Esophagus squamous epithelium (tissue), 5 donors: ENCODE results near the gene DDX11. TPM values are rescaled to one million over a fixed set of nuclear protein-coding genes. Genes with fewer than 3 reads are reported as not detected.
"Not testable (repeated sequence)": the region's sequence is repeated elsewhere in the genome, so short reads cannot be mapped to it uniquely, and the experiment has no call there.

ENCODE experiments used
- DNase-seq: peaks from one replicate; lab custom pipeline; 2025; lab: John Stamatoyannopoulos, UW
- H3K27ac ChIP-seq, 4 donors: fragments of 200-600 bp; sonication (generic); one replicate each; pipeline ENCODE4 v1.5.1; 2016 to 2019; ENCODE audit warnings: mild to moderate bottlenecking in 1 of 4
- H3K27me3 ChIP-seq, 4 donors: fragments of 200-600 bp; sonication (generic); 1 replicate in 3 of 4; 2 replicates in 1 of 4; pipeline versions ENCODE4 v1.5.1 to v1.6.0; 2017 to 2021; ENCODE audit warnings: antibody characterized with exemption in 1 of 4
- H3K36me3 ChIP-seq, 3 donors: fragments of 200-600 bp; sonication (generic); one replicate each; pipeline ENCODE4 v1.5.1; 2016 to 2019
- H3K4me1 ChIP-seq, 3 donors: fragments of 200-600 bp; sonication (generic); one replicate each; pipeline ENCODE4 v1.5.1; 2017 to 2019
- H3K4me3 ChIP-seq, 4 donors: fragments of 200-600 bp; sonication (generic); 1 replicate in 3 of 4; 2 replicates in 1 of 4; pipeline ENCODE4 v1.5.1; 2016 to 2019; ENCODE audit warnings: mild to moderate bottlenecking in 2 of 4, moderate library complexity in 1 of 4
- H3K9me3 ChIP-seq, 3 donors: fragments of 200-600 bp; sonication (generic); one replicate each; pipeline ENCODE4 v1.5.1; 2016 to 2019
- CTCF ChIP-seq, 6 experiments: fragments of 450-650 bp in 4 of 6; fragments of 200-600 bp in 2 of 6; sonication (generic) in 2 of 6; IDR thresholded peaks; one replicate each; pipeline ENCODE4 v1.5.1; 2016 to 2019; ENCODE audit warnings: antibody characterized with exemption in 6 of 6, mild to moderate bottlenecking in 4 of 6, moderate library complexity in 4 of 6
- POLR2A ChIP-seq, 4 donors: fragments of 450-650 bp; IDR thresholded peaks; one replicate each; pipeline ENCODE4 v1.6.1; 2017; ENCODE audit warnings: antibody characterized with exemption in 4 of 4, mild to moderate bottlenecking in 4 of 4, moderate library complexity in 3 of 4
- WGBS, 2 donors: methylation state at CpG; one replicate each; pipeline ENCODE4 v1.1.5; 2018; 5-methylcytosine and 5-hydroxymethylcytosine counted together
- intact Hi-C: fragments of 100-400 bp; cut with DNase I; formaldehyde crosslinking; loops from one replicate; pipeline ENCODE4 v1.15.0; 2022
- total RNA-seq, 4 donors: library from RNA; depleted of rRNA; stranded (reverse); fragments of >200 nt; gene quantifications; one replicate each; pipeline ENCODE4 v1.1.0, GENCODE V29; 2016
- donor health status: DM: yes; HTN: yes; CAD: no.

DDX11 gene
- total RNA-seq, 4 donors from 2014 or later = 9.1 to 39.9 (median 23.5) TPM

- 80% methylated on average over 1 of the region's 26 CpGs; no CpG with 5 or more reads in 1 of the 2 donors for WGBS, 2 donors
- no peaks in the 10 kb centered on the region for H3K9me3 ChIP-seq
- TF ChIP-seq CTCF (IDR thresholded peaks at IDR 0.05) (no peak), POLR2A (IDR thresholded peaks at IDR 0.05) (no peak)
- no peak overlapping the region for H3K4me3 ChIP-seq
- H3K36me3 ChIP-seq = no peaks in the 10 kb centered on the region
- peaks cover 15 to 33% (median 23%) of the 10 kb centered on the region in 3 donors for H3K4me1 ChIP-seq
- H3K27me3 ChIP-seq = peaks cover 0 to 37% (median 4%) of the 10 kb centered on the region in 4 donors
- H3K27ac ChIP-seq = no peak overlapping the region
- intact Hi-C loops = no loop called here
- DNase-seq = no peak
These were observed 46.8 kb downstream of the DDX11 start for GRCh38 chr12:31120392-31121008.

GRCh38 chr12:31121022-31121728, 47.5 kb downstream of the DDX11 start:
- intact Hi-C loops, DNase-seq: not testable (repeated sequence)
- 63 to 64% methylated on average over 7 to 8 of the region's 19 CpGs for WGBS, 2 donors

GRCh38 chr12:31122481-31122880, 48.8 kb downstream of the DDX11 start:
- no CpG with 5 or more reads among the region's 19 CpGs for WGBS, 2 donors

More at GRCh38 chr12:31121022-31121728, 47.5 kb downstream of the DDX11 start:
- not testable (repeated sequence) for H3K27ac ChIP-seq, H3K36me3 ChIP-seq, H3K9me3 ChIP-seq, H3K4me3 ChIP-seq
- Histone ChIP-seq H3K4me1 (peaks cover 15 to 33% (median 23%) of the 10 kb centered on the region in 3 donors), H3K27me3 (peaks cover 0 to 37% (median 4%) of the 10 kb centered on the region in 4 donors)

GRCh38 chr12:31124158-31124557, 50.5 kb downstream of the DDX11 start:
- H3K27me3 ChIP-seq, DNase-seq, H3K9me3 ChIP-seq, H3K4me1 ChIP-seq, H3K36me3 ChIP-seq, H3K4me3 ChIP-seq, H3K27ac ChIP-seq, intact Hi-C loops: not testable (repeated sequence)
- 68 to 70% methylated on average over 4 to 8 of the region's 8 CpGs for WGBS, 2 donors

More at GRCh38 chr12:31122481-31122880, 48.8 kb downstream of the DDX11 start:
- H3K27ac ChIP-seq = no peak overlapping the region
- no peaks in the 10 kb centered on the region for H3K36me3 ChIP-seq
- peaks cover 0 to 25% (median 4%) of the 10 kb centered on the region in 4 donors for H3K27me3 ChIP-seq
- TF ChIP-seq CTCF (IDR thresholded peaks at IDR 0.05) = no peak
- TF ChIP-seq POLR2A (IDR thresholded peaks at IDR 0.05) = no peak
- H3K4me1 ChIP-seq = peaks cover 12 to 25% (median 19%) of the 10 kb centered on the region in 3 donors
- intact Hi-C loops = no loop called here
- no peak overlapping the region for H3K4me3 ChIP-seq
- no peaks in the 10 kb centered on the region for H3K9me3 ChIP-seq
- no peak for DNase-seq

- H3K36me3 ChIP-seq, H3K4me3 ChIP-seq, H3K4me1 ChIP-seq, DNase-seq, H3K27ac ChIP-seq, H3K27me3 ChIP-seq, H3K9me3 ChIP-seq, intact Hi-C loops: not testable (repeated sequence)
- 42 to 55% methylated on average over 1 to 2 of the region's 2 CpGs for WGBS, 2 donors
These were observed 51.5 kb downstream of the DDX11 start for GRCh38 chr12:31125171-31125570.

GRCh38 chr12:31127209-31127848, 53.7 kb downstream of the DDX11 start:
- H3K4me3 ChIP-seq, H3K36me3 ChIP-seq, intact Hi-C loops, H3K9me3 ChIP-seq, H3K27ac ChIP-seq, H3K27me3 ChIP-seq, H3K4me1 ChIP-seq, DNase-seq: not testable (repeated sequence)
- 43 to 60% methylated on average over 1 to 2 of the region's 4 CpGs for WGBS, 2 donors

- H3K27ac ChIP-seq, DNase-seq, H3K9me3 ChIP-seq, H3K4me1 ChIP-seq, H3K36me3 ChIP-seq, intact Hi-C loops, H3K27me3 ChIP-seq, H3K4me3 ChIP-seq: not testable (repeated sequence)
- WGBS, 2 donors = 55 to 74% methylated on average over 2 of the region's 2 CpGs
These were observed 62.9 kb downstream of the DDX11 start for GRCh38 chr12:31136581-31136980.

GRCh38 chr12:31144768-31145167, 71.1 kb downstream of the DDX11 start:
- H3K36me3 ChIP-seq, intact Hi-C loops, H3K4me3 ChIP-seq, H3K4me1 ChIP-seq, DNase-seq, H3K27ac ChIP-seq, H3K27me3 ChIP-seq, H3K9me3 ChIP-seq: not testable (repeated sequence)
- 19 to 29% methylated on average over 9 of the region's 9 CpGs for WGBS, 2 donors

- WGBS, 2 donors = 50 to 58% methylated on average over 4 of the region's 6 CpGs
- H3K27ac ChIP-seq, H3K9me3 ChIP-seq, intact Hi-C loops, H3K36me3 ChIP-seq, H3K4me3 ChIP-seq, H3K27me3 ChIP-seq, H3K4me1 ChIP-seq, DNase-seq: not testable (repeated sequence)
These were observed 71.6 kb downstream of the DDX11 start for GRCh38 chr12:31145296-31145695.

- H3K4me3 ChIP-seq, DNase-seq, H3K27ac ChIP-seq, H3K27me3 ChIP-seq, H3K4me1 ChIP-seq, intact Hi-C loops, H3K9me3 ChIP-seq, H3K36me3 ChIP-seq: not testable (repeated sequence)
- 85% methylated on average over 2 of the region's 3 CpGs; no CpG with 5 or more reads in 1 of the 2 donors for WGBS, 2 donors
These were observed 73.8 kb downstream of the DDX11 start for GRCh38 chr12:31147415-31147814.
